ENCODE data around the gene FSTL1.

The FSTL1 gene

GRCh38 chr3:120348991-120349854, 101.6 kb downstream of the FSTL1 start, which contains the start of gene LRRC58 (continued):
- TF ChIP-seq ZNF423 (tag by site-specific recombination; IDR thresholded peaks at IDR 0.05): 0 out of 2 replicates have a peak, but pooled peaks have one; percentile 17
- TF ChIP-seq ZNF335 (tag by site-specific recombination; conservative IDR thresholded peaks at IDR 0.05): peak; percentile 75
- TF ChIP-seq ZBTB21 (tag by site-specific recombination; IDR thresholded peaks at IDR 0.05): no peak
- TF ChIP-seq ZNF341 (tag by site-specific recombination; IDR thresholded peaks at IDR 0.05; ENCODE audit: low read depth): peak; percentile 66
- TF ChIP-seq IKZF3 (tag by site-specific recombination; IDR thresholded peaks at IDR 0.05): 0 out of 2 replicates have a peak, but pooled peaks have one; percentile 14
- no peak for TF ChIP-seq ZNF26 (tag by site-specific recombination; IDR thresholded peaks at IDR 0.05)
- TF ChIP-seq PATZ1 (tag by site-specific recombination; IDR thresholded peaks at IDR 0.05): peak; percentile 49; the same call in 1 of the 2 replicates
- peak; percentile 45; the same call in 1 of the 2 replicates for TF ChIP-seq TCF7L2 (IDR thresholded peaks at IDR 0.05; ENCODE audit: borderline replicate concordance, low read depth, low read length)
- TF ChIP-seq SP7 (tag by site-specific recombination; IDR thresholded peaks at IDR 0.05): peak; percentile 44
- peak; percentile 89 for TF ChIP-seq CTCF (tag by site-specific recombination; IDR thresholded peaks at IDR 0.05)
- TF ChIP-seq ZNF280C (tag by site-specific recombination; IDR thresholded peaks at IDR 0.05): no peak
- TF ChIP-seq ZNF2 (tag by site-specific recombination; IDR thresholded peaks at IDR 0.05): no peak
- peak; percentile 78 for TF ChIP-seq SP2 (tag by site-specific recombination; IDR thresholded peaks at IDR 0.05)
- 0 out of 2 replicates have a peak, but pooled peaks have one; percentile 26 for TF ChIP-seq ZNF768 (tag by site-specific recombination; IDR thresholded peaks at IDR 0.05)
- TF ChIP-seq ZNF843 (tag by site-specific recombination; IDR thresholded peaks at IDR 0.05): peak; percentile 10; the same call in 1 of the 2 replicates
- TF ChIP-seq HOXA7 (CRISPR knock-in tag; IDR thresholded peaks at IDR 0.05; ENCODE audit: borderline replicate concordance): no peak
- TF ChIP-seq ZNF610 (tag by site-specific recombination; IDR thresholded peaks at IDR 0.05; ENCODE audit: borderline replicate concordance): 0 out of 2 replicates have a peak, but pooled peaks have one; percentile 22
- no peak for TF ChIP-seq PRDM1 (tag by site-specific recombination; IDR thresholded peaks at IDR 0.05)
- no peak for TF ChIP-seq ZNF513 (tag by site-specific recombination; IDR thresholded peaks at IDR 0.05)
- peak; percentile 93 for TF ChIP-seq ZBTB20 (tag by site-specific recombination; IDR thresholded peaks at IDR 0.05)
- 0 out of 2 replicates have a peak, but pooled peaks have one; percentile 15 for TF ChIP-seq SP3 (tag by site-specific recombination; IDR thresholded peaks at IDR 0.05)
- peak; percentile 29; the same call in 1 of the 2 replicates for TF ChIP-seq ZNF629 (tag by site-specific recombination; IDR thresholded peaks at IDR 0.05)
- TF ChIP-seq TSHZ1 (tag by site-specific recombination; IDR thresholded peaks at IDR 0.05; ENCODE audit: borderline replicate concordance): no peak
- TF ChIP-seq BCL11B (tag by site-specific recombination; IDR thresholded peaks at IDR 0.05; ENCODE audit: low read depth): no peak
- peak; percentile 52; the same call in 1 of the 2 replicates for TF ChIP-seq GLIS1 (tag by site-specific recombination; IDR thresholded peaks at IDR 0.05)
- peak; percentile 78 for TF ChIP-seq ZNF600 (tag by site-specific recombination; IDR thresholded peaks at IDR 0.05)
